GM19099 (cell line): ENCODE data around the gene TAF11L4.
"Not testable (repeated sequence)": the region's sequence is repeated elsewhere in the genome, so short reads cannot be mapped to it uniquely, and the experiment has no call there.

Experiments used
- POLR2A ChIP-seq: IDR thresholded peaks from 3 replicates; pipeline ENCODE4 v1.6.1; 2011; ENCODE audit warnings: low read depth; ENCODE audit not compliant: insufficient read length; ENCODE audit errors: extremely low read depth

Gene TAF11L4

GRCh38 chr5:17521501-17521900 lies at the start of gene TAF11L4:
TSS of gene TAF11L4 (plus strand) at chr5:17521801.
- not testable (repeated sequence) for TF ChIP-seq POLR2A

GRCh38 chr5:17477043-17477442 lies 44.6 kb upstream of the TAF11L4 start:
- no peak for TF ChIP-seq POLR2A

DNA sequence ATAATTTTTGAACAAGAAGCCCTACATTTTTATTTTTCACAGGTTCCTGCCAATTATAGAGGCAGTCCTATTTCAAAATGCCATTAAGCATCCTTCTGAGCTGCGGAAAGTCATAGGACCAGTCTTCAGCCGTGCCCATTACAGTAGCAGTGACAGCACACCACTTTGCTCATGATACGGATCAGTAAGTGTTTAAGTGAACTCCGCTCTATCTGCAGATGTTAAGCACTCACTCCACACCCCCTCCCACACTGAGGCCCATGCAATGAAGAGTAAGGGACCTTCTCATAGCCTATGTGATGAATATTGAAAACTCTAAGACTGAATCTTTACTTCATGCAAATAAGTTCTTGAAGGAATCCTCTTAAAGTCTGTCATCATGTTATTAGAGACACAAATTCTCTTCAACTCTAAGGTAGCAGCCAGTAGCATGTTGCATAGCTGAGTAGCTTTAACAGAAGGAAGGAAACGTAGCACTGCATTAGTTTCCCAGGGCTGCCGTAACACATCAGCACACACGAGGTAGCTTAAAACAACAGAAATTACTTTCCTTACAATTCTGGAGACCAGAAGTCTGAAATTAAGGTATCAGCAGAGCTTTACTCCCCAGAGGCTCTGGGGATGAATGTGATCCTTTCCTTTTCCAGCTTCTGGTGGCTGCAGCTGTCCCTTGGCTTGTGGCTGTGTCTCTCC lies 43.9 kb upstream of the TAF11L4 start:
- no peak for TF ChIP-seq POLR2A

- no peak for TF ChIP-seq POLR2A
Observed at GRCh38 chr5:17481378-17481777, 40.2 kb upstream of the TAF11L4 start.

DNA sequence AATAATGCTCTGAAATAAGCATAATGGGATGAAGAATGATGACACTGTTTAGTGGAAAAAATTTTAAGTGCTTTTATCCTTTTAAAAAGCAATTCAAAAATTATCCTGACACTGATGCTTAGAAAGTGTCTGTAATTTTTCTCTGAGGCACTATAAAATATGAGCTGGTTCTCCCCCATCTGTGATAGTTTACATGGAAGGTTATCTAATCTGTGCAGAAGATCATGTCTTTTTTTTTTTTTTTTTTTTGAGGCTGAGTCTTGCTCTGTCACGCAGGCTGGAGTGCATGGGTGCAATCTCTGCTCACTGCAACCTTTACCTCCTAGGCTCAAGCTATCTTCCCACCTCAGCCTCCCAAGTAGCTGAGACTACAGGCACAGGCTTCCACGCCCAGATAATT lies 38.8 kb upstream of the TAF11L4 start:
- no peak for TF ChIP-seq POLR2A

DNA sequence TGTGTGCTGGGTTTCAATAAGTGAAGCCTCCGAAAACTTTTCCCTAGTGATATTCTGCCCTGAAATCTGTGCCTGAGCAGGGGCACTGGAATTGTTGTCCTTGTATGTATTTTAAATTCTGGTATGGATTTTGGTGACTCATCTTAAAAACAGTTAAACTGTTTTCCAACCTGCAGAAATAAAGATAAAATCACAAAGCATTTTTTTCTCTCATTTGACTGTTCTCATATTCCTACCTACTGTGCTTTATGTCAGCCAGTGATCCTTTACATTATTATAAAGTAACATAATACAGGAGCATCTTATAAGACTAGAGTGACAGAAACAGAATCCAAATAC lies 34.5 kb upstream of the TAF11L4 start:
- no peak for TF ChIP-seq POLR2A

- TF ChIP-seq POLR2A: no peak
Observed at GRCh38 chr5:17492770-17493169, 28.8 kb upstream of the TAF11L4 start.

DNA sequence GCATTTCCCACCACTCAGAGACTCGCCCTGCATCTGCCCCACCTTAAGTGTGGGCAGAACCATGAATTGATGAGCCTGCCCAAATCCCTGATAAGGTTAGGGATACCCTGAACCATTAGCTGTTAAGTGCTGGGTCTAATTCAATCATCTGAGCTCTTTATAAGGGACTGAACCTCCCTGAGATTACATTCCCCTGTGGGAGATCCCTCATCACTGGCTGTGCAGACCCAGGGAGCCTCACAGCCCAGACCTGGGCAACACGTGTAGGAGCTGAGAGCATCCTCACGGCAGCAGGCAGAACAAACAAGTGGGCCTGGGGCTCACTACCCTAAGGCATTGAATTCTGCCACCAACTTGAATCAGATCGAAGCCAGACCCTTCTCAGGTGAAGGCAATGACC lies 24.2 kb upstream of the TAF11L4 start:
- no peak for TF ChIP-seq POLR2A

GRCh38 chr5:17497931-17498330 lies 23.7 kb upstream of the TAF11L4 start, which contains the start of gene TAF11L2:
TSS of gene TAF11L2 (plus strand) at chr5:17498231.
- TF ChIP-seq POLR2A: not testable (repeated sequence)

DNA sequence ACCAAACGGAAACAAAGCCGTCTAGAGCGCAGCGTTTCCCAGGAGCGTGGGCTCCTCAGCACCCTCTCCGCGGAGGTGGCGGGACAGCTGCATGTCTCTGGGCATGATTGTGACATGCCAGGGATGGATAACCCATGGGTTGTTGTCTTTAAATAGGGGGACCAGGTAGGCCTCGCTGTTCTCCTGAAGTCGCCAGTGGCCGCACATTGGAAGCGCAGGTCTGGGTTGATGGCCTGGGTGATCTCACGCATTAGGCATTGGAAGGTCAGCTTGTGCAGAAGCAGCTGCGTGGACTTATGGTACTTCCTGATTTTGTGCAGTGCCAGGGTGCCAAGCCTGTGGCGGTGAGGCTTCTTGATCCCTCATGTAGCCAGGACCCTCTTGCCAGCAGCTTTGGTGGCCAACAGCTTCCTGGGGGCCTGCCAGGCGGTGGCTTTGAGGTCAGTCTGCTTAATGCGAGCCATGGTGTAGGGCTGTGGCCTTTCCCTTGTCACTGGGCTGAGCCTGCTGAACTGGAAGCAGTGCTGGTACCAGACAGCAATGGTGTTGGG lies 9.8 kb upstream of the TAF11L4 start:
- no peak for TF ChIP-seq POLR2A

DNA sequence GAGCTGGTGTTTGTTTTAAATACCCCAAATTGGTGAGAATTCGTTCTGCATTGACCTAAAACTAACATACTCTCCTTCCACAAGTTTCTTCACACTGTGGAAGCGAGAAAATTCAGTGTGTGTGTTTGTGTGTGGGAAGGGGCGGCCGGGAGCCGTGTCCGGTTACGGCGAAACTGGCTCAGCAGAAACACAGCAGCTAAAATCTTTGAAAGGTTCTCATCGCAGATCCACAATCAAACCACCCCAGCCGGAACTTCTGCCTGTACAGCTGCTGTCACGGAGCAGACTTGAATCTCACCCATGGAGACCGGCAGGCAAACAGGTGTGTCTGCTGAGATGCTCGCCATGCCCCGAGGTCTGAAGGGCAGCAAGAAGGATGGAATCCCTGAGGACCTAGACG lies 3.5 kb upstream of the TAF11L4 start, which contains the start of gene TAF11L3:
TAF11L3 (plus strand) TSS at position 301 of the 400 bp plus-strand sequence.
- TF ChIP-seq POLR2A: not testable (repeated sequence)

- not testable (repeated sequence) for TF ChIP-seq POLR2A
Observed at GRCh38 chr5:17524935-17525334, 3.3 kb downstream of the TAF11L4 start, which contains the start of gene TAF11L5. TSS of gene TAF11L5 (plus strand) at chr5:17525235.

- TF ChIP-seq POLR2A: not testable (repeated sequence)
Observed at GRCh38 chr5:17528369-17528768, 6.8 kb downstream of the TAF11L4 start, which contains the start of gene TAF11L6. TSS of gene TAF11L6 (plus strand) at chr5:17528669.
